GM19395 (cell line): Measurements from ENCODE around the gene ERBB4.
"Not testable (repeated sequence)": the region's sequence is repeated elsewhere in the genome, so short reads cannot be mapped to it uniquely, and the experiment has no call there.

Experiments
- ATAC-seq: cut with Tn5 transposase; IDR thresholded peaks from one replicate; pipeline ENCODE4 v1.9.1; 2021; ENCODE audit warnings: mild to moderate bottlenecking, moderate library complexity; ENCODE audit not compliant: unreplicated experiment

ERBB4 gene

DNA sequence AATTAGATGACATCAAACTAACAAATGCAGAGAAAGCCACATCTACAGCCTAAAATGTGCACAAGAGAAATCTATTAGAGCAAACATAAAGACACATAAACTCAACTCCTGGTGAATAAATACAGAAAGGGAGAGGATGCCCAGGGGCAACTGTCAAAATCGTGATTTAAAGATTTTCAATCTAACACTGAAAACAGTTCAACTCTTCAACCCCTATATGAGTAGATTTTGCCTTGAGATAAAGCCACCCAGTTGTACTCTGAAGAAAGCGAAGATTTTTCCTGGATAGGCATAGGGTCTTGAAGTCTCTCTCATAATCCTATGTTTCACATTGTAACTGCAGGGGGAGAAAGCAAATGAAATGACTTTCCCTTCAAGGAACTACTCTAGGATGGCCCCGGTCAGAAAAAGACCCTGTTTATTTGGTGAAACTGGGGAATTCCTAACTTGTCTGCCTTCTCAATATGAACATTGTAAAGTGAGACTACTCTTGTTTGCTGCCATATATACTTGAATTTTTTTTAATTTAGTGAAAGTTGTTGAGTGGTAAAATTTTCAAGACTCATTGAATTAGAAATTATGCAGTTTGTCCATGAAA, 226.7 kb downstream of the ERBB4 start:
- no peak for ATAC-seq

DNA sequence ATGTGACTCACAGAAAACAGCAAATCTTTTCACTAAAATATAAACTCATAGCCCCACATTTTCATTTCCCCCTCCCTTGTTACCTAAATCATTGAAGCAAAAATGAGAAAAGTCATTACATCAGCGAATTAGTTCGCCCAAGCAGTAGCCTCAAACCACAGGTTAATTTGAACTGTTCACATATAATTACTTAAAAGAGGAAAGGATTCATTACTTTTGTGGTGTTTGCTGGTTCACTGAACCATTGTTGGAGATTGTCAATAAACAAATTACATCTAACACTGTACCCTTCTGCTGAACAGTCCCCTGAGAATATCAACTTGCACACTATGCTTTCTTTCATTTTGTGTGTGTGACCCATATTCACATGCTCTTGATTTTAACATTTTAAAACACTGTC, 238.7 kb downstream of the ERBB4 start:
- ATAC-seq: no peak

DNA sequence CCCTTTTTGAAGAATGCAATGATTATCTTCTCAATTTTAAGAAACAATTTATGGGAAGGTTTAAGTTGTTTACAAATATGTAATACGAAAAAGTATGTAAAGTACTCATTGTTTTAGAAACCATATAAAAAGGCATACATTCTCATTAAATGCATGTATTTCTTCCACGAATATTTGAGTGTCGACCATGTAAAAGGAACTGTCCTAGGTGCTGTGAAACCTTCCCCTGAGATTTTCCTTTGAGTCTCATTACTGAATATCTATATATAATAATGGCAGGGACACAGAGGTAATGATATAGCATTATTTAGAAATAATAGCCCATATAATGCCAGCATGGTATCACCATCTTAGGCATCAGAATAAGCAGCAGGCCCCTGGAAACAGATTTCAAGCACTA, 239.3 kb downstream of the ERBB4 start:
- no peak for ATAC-seq

DNA sequence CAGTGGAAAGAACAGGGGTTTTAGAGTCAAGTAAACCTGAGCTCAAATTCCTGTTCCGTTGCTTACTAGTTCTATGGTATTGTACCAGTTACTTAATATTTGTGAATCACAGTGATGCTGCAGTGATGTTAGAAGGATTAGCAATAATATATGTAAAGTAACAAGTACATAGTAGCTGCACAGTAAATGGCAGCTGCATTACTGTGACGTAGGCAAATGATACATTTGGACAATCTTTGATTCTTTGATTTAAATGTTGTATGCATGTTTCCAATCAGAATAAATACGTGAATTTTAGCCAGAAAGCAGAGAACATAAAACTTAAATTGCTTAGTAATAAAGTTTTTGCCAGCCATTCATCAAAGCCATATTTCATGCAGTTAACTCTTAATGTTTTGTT, 243.0 kb downstream of the ERBB4 start:
- no peak for ATAC-seq

DNA sequence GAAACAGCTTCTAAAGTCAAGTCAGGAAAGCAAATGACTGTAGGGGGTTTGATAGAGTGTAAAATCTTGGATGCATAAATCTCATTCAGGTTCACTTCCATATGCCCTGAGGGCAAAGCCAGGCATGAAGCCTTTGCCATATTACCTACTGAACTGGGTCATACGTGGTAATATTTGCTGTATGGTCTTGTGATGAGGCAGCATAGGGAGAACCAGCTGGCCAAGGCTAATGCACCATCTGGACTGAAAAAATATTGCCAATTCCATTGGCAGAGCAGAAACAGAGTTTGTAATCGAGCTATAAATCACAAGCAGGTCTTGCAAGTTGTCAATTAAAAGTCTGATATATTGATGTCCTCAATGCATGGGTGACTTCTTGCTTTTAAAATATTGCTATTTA, 243.8 kb downstream of the ERBB4 start:
- no peak for ATAC-seq

DNA sequence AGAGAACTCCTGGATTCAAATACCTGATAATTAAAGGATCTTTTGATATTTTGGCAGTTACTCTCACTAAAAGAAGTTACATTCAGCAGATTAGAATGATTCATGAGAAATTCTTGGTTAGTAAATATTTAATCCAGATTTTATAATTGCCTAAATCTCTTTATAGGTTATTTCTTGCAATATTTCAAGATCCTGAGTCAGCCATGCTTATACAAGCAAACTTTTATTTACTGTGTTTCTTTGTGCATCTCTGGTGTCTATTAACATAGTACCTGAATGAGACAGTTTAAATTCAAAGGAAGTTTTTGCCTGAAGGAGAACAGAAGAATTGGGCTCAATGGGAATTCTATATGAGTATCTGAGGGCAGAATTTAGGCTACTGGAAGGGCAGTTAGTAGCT, 249.3 kb downstream of the ERBB4 start:
- ATAC-seq: no peak

DNA sequence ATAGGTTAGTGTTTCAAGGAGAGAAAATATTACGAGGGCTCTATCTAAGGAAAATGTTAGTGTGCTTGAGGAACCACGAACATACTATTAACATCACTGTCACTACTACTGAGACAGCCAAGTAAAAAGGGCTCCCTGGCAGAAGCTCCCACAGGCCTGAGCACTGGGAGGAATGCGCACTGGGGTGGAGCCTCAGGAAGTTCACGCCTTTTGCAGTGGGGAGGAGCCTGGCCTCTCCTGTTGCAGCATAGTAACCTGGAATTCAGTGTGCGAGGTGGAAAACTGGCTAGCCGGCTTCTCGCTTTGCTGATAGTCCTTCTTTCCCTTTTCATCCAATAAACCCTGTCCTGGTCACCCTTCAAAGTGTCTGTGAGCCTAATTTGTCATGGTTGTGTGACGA, 250.3 kb downstream of the ERBB4 start:
- no peak for ATAC-seq

DNA sequence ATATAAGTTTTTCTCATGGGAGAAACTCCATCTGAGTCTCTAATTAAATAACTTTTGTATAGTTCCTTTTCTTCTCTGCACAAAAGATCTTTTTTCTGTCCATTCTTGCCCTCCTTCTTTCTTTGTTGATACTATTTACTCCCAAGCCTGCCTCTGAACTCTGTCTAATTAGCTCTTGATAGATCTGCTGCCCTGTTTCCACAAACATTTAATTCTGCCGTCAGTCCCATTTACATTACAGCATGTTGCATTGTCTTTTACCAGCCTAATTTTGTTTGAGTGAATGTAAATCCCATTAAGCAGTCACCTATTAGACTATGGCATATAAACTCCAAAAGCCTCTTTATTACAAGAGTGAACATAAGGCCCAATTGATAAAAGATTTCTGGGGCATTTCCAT, 254.4 kb downstream of the ERBB4 start:
- ATAC-seq: no peak

DNA sequence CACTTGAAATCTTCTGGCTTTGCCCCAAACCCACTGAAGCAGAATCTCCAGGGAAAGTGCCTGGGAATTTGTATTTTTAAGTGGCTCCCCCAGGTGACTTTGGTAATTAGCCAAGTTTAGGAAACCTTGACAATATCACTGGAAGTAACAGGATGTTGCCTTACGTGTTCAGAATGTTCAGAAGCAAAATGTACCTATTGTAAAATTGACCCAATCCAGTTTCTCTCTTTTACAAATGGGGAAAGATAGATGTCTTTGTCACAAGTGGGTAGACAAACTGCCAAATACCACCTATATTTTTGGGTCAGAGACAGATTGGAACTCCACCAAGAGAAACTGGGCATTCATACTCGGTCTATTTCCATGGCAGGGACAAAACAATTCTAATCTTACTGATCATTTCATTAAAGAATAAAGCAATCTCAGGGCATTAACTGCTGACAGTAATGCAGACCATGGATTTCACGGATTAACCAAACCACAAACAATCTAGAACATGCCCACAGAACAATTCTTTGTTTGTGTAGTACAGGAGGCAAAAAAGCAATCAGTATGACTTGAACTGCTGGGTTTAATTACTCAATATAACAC, 255.8 kb downstream of the ERBB4 start:
- no peak for ATAC-seq

DNA sequence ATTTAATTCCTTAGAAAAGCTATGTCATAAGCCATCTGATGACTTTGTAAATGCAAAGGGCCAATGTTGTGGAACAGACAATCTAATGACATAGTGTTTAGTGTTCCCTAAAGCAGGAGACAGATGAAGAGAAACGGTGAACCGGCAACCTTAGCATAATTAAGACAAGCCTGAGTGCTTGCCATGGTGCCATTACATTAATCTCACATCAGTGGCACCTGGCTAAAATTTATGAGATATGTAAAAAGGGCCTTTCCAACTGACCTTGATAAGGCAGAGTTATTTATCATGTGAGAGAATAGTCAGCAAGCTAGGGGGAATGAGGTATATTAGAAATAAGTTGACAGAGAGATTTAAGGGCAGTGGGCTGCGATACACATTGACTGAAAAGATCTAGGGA, 261.8 kb downstream of the ERBB4 start:
- ATAC-seq: no peak

DNA sequence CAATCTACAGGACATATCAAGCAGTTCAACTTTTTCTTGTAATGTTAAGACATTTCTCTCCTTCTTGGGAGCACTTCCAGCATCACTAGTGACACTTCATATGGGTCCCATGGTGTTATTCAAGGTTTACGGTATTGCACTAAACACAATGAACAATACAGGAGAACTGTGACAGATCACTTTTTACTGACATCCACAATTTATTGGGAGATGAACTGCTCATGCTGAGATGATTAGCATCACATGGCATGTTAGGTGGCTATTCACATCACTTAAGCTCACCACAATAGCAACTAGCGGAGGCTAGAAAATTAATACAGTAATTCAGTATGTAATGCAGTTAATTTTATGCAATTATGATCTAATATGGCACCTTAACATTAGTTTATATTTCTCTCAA, 264.4 kb downstream of the ERBB4 start:
- ATAC-seq: no peak

DNA sequence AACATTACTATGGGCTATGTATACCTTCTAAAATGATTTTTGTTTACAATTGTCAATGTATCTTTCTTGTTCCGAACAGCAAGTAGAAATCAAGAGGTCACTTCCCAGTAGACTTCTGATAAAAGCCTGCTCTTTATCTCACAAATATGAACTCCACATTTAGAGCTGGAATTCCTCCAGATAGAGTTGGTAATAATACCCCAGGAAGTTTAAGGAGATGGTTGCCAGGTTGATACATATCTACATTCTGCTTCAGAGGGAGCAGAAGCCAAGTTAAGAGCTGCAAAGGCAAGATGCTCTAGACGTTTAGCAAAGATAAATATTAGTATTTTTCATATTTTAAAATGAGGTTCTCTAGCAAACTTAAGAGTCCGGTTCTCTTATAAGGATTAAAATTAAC, 267.0 kb downstream of the ERBB4 start:
- no peak for ATAC-seq

DNA sequence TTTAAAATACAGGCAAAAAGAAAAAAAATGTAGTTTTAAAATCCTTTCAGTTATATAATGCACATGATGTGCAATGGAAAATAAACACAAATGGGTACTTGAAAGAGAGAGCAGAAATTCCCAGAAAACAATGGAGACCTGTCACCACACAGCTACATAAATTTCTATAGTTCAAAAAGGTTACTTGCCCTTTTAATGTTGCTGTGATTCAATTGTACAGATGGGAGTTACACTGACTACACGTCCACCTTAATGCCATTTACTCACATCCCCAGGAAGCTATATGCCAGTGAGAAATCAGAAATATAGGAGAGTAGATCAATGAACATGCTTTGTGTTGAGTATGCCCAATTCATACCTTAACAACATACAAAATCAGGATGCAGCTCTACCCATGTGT, 269.6 kb downstream of the ERBB4 start:
- no peak for ATAC-seq

DNA sequence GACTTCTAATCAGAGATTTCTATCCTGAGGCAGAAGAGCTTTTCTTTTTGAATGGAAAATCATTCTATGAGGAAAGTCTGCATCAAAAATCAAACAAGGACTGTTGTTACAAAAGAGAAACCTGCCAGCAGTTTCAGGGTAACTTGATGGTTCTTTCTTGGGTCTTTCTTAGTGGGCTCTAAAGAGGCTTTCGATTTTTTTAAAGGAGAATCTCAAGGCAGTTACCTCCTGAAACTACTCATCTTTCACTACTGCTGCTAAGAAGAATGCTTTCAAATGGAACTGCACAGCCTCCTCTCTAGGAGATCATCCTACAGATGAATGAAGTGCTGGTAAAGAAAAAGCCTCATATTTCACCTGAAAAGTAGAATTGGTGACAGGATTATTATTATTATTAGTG, 272.3 kb downstream of the ERBB4 start:
- ATAC-seq: no peak

DNA sequence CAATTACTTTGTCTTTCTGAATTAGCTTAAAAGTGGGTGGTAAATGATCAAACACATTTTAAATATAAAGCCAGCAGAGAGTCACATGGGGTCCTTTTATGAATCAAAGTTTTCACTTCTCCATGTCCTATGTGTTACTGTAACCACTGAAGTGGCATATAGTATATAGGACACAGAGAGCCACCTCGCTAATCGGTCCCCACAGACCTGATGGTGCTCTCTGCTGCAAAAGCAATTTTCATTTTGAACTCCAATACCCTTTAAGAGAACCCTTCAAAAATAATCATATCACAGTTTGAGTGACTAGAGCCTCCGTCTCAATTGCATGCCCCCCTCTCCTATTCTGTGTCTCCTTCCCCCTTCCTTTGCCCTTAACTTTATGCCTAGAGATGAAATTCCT, 272.8 kb downstream of the ERBB4 start:
- ATAC-seq: no peak

DNA sequence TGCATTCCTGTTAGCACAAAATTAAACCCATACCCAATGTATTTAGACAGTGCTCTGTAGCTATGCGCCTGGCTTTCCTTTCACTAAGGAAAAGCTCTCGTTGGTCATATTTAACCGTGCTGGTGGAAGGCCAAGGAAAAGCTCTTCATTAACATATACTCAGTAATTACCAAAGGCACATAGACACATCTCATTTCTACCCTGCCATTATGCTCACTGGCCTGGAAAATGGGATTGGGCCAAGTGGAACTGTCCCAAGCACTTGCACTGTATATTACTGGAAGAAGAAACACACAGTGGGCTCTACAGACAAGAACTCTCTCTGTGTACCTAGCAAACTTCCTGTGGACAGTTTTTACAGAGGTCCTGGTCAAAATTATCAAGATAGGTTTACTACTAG, 274.4 kb downstream of the ERBB4 start:
- no peak for ATAC-seq

DNA sequence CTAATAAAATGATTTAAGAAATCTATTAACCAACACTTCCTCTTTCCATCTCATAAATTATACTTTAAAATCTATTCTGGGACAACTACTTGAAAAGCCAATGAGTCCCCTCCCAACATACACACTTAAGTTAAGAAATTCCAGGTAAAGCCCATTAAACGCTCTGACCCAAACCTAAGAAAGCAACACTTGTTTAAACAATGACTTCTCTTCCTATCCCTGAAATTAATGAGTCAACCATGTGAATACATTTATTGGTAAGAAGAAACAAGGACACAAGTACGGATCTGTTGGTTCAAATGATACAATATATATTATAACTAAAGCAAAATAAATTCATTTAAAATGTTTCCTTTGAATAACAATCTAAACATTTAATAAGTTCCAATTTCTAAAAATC, 279.4 kb downstream of the ERBB4 start:
- ATAC-seq: no peak

DNA sequence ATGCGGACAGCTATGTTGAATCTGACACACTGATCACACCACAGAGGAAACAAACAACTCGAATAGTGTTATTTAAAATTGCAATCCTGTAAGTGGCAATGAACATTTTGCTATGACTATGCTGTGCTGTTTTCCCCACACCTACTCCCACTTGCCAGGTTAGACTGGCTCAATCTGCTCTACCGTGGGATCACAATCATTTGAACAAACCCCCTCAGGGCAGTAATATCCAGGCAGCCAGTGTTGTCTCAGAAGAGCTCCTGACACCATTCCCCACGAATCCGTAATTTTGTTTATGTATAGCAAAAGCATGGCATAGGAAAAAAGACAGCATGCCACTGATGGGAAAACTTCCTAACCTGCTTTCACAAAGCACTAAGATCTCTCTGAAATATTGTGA, 284.3 kb downstream of the ERBB4 start:
- no peak for ATAC-seq

DNA sequence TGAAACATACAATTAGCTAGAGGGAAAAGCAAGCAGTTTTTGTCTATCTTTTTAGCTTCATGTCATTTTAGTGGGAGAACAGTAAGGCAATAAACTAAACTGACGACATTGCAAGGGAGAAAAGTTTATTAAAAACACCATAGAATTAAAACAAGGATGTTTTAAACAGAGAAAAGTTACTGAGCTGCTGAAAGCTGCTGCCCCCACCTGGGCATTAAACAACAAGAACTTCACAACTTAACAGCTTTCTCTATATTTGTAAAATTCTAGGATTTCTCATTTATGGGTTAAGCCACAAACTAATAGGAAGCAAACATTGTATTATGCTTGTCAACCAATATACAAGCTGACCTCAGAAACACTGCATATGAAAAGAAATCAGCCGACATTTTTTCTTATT, 289.2 kb downstream of the ERBB4 start:
- no peak for ATAC-seq

DNA sequence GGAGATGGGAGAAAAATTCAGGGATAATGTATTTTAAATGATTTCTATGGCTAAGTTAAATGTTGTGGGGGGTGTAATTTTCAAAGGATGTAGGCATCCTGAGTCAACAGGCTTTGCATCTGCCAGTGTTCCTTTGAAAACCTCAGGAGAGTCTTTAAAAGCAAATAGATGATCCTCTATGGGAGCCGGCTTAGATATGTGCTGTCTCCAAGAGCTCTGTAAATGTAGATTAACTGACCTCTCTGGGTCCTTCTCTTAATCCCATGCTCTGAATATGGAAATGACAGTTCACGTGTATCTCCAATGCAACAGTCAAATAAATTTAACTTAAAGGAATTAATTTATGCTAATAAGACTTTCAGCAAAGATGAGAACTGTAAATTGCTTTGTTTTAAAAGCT, 292.7 kb downstream of the ERBB4 start:
- ATAC-seq: no peak

DNA sequence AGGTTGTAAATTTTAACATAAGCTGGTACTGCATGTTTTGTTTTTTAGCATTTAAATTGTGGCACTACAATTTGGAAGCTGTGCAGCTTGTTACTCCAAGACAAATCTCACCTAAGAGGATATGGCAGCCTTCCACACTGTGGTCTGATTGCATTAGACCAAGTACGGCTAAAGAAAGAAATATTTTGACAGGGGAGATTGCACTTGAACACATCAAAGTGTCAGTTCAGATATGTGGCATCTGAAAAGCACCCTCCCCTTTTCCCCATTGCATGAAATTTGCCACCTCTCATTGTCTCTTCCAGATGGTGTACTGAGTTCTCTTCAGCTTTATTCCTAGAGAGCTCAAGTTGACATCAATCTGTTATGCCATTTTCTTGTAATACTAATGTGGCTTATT, 295.9 kb downstream of the ERBB4 start:
- no peak for ATAC-seq

DNA sequence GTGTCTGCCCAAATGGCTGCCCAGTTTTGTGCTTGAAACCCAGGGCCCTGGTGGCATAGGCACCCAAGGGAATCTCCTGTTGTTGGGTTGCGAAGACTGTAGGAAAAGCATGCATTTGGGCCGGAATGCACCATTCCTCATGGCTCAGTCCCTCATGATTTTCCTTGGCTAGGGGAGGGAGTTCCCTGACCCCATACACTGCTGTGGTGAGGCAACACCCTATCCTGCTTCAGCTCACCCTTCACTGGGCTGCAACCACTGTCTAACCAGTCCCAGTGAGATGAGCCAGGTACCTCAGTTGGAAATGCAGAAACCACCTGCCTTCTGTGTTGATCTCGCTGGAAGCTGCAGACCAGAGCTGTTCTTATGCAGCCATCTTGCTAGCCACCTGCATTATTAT, 300.4 kb downstream of the ERBB4 start:
- ATAC-seq: not testable (repeated sequence)

DNA sequence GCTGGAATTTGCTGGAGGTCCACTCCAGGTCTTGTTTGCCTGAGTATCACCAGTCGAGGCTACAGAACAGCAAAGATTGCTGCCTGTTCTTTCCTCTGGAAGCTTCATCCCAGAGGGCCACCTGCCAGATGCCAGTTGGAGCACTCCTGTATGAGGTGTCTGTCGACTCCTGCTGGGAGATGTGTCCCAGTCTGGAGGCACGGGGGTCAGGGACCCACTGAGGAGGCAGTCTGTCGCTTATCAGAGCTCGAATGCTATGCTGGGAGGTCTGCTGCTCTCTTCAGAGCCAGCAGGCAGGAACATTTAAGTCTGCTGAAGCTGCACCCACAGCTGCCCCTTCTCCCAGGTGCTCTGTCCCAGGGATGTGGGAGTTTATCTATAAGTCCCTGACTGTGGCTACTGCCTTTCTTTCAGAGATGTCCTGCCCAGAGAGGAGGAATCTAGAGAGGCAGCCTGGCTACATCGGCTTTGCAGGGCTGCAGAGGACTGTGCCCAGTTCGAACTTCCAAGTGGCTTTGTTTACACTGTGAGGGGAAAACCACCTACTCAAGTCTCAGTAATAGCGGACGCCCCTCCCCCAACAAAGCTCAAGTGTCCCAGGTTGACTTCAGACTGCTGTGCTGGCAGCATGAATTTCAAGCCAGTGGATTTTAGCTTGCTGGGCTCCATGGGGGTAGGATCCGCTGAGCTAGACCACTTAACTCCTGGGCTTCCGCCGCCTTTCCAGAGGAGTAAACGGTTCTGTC, 301.1 kb downstream of the ERBB4 start:
- ATAC-seq: no peak
